ENCODE measurements around the gene TMEM43. TPM values are rescaled to one million over a fixed set of nuclear protein-coding genes. Genes with fewer than 3 reads are reported as not detected.

The TMEM43 gene
- total RNA-seq, 1 donor from 2014 or later = 55.7 TPM

GRCh38 chr3:14151471-14152083 lies 26.7 kb downstream of the TMEM43 start:
- ATAC-seq = no peak

- no peak for ATAC-seq
These were observed 27.5 kb downstream of the TMEM43 start for GRCh38 chr3:14152233-14152962.

GRCh38 chr3:14152963-14153355 lies 28.1 kb downstream of the TMEM43 start:
- no peak for ATAC-seq

- ATAC-seq = no peak
These were observed 28.8 kb downstream of the TMEM43 start for GRCh38 chr3:14153663-14154062.

GRCh38 chr3:14154276-14154675 lies 29.4 kb downstream of the TMEM43 start:
- ATAC-seq = no peak

GRCh38 chr3:14154895-14155440 lies 30.1 kb downstream of the TMEM43 start:
- ATAC-seq = no peak

GRCh38 chr3:14156201-14156600 lies 31.3 kb downstream of the TMEM43 start:
- peak; percentile 52 for ATAC-seq

GRCh38 chr3:14156843-14157561 lies 32.1 kb downstream of the TMEM43 start:
- ATAC-seq = peak; percentile 47

- peak; percentile 24 for ATAC-seq
These were observed 33.1 kb downstream of the TMEM43 start for GRCh38 chr3:14157951-14158350.

GRCh38 chr3:14158370-14158769 lies 33.5 kb downstream of the TMEM43 start:
- no peak for ATAC-seq

- no peak for ATAC-seq
These were observed 34.6 kb downstream of the TMEM43 start for GRCh38 chr3:14159426-14159825.

GRCh38 chr3:14161282-14161681 lies 36.4 kb downstream of the TMEM43 start:
- no peak for ATAC-seq

GRCh38 chr3:14162178-14162577 lies 37.3 kb downstream of the TMEM43 start:
- ATAC-seq = no peak

- ATAC-seq = no peak
These were observed 42.2 kb downstream of the TMEM43 start for GRCh38 chr3:14166877-14167603.

- ATAC-seq = no peak
These were observed 44.6 kb downstream of the TMEM43 start for GRCh38 chr3:14169435-14169834.

- ATAC-seq = no peak
These were observed 45.0 kb downstream of the TMEM43 start for GRCh38 chr3:14169871-14170270.

- ATAC-seq = no peak
These were observed 45.8 kb downstream of the TMEM43 start for GRCh38 chr3:14170531-14171159.

GRCh38 chr3:14172496-14172895 lies 47.6 kb downstream of the TMEM43 start:
- ATAC-seq = no peak

- no peak for ATAC-seq
These were observed 49.6 kb downstream of the TMEM43 start for GRCh38 chr3:14174483-14174882.

GRCh38 chr3:14175383-14176037 lies 50.7 kb downstream of the TMEM43 start:
- ATAC-seq = no peak

GRCh38 chr3:14177580-14178246 lies 52.9 kb downstream of the TMEM43 start:
- peak; percentile 25 for ATAC-seq

All from esophagus mucosa (tissue), 1 donor.